Lung (tissue), 12 donors: ENCODE measurements around the gene PC. TPM values are rescaled to one million over a fixed set of nuclear protein-coding genes. Genes with fewer than 3 reads are reported as not detected.

Experiments
- ATAC-seq: fragments of 200-7000 bp; cut with Tn5 transposase; one replicate; pipeline ENCODE4 v1.9.1; 2020; ENCODE audit warnings: moderate number of reproducible peaks; ENCODE audit not compliant: insufficient read depth, low FRiP score
- DNase-seq, 3 donors: peaks; one replicate each; pipeline ENCODE4 v3.0.0-alpha.2; 2013 to 2017
- H3K27ac ChIP-seq, 2 donors: one replicate each; pipeline ENCODE4 v1.5.1; 2013; ENCODE audit warnings: mild to moderate bottlenecking in 2 of 2, moderate library complexity in 2 of 2, control low read depth in 1 of 2, inconsistent platforms in 1 of 2, low read depth in 1 of 2, low read length in 1 of 2
- H3K27me3 ChIP-seq, 3 donors: one replicate each; pipeline ENCODE4 v1.5.1; 2013; ENCODE audit warnings: low read length in 2 of 3; ENCODE audit not compliant: control insufficient read depth in 3 of 3, insufficient read depth in 3 of 3
- H3K36me3 ChIP-seq, 4 donors: one replicate each; pipeline ENCODE4 v1.5.1; 2013; ENCODE audit warnings: low read length in 4 of 4, mild to moderate bottlenecking in 1 of 4, moderate library complexity in 1 of 4; ENCODE audit not compliant: control insufficient read depth in 4 of 4, insufficient read depth in 4 of 4
- H3K4me1 ChIP-seq, 5 donors: one replicate each; pipeline ENCODE4 v1.5.1; 2013; ENCODE audit warnings: low read length in 5 of 5, mild to moderate bottlenecking in 2 of 5, moderate library complexity in 1 of 5; ENCODE audit not compliant: control insufficient read depth in 5 of 5, insufficient read depth in 5 of 5
- H3K4me3 ChIP-seq: one replicate; pipeline ENCODE4 v1.5.1; 2013; ENCODE audit warnings: mild to moderate bottlenecking, control low read depth, moderate library complexity
- H3K9ac ChIP-seq, 2 donors: one replicate each; pipeline ENCODE4 v1.5.1; 2013; ENCODE audit warnings: low read length in 2 of 2, control low read depth in 1 of 2; ENCODE audit not compliant: insufficient read depth in 1 of 2
- H3K9me3 ChIP-seq, 4 donors: one replicate each; pipeline ENCODE4 v1.5.1; 2013; ENCODE audit warnings: low read length in 3 of 4, mild to moderate bottlenecking in 1 of 4, moderate library complexity in 1 of 4; ENCODE audit not compliant: control insufficient read depth in 4 of 4, insufficient read depth in 3 of 4
- WGBS, 2 donors: extraction: QIAGEN DNeasy Blood & Tissue Kit; methylation state at CpG; one replicate each; pipeline ENCODE4 v1.1.7; 2013; 5-methylcytosine and 5-hydroxymethylcytosine counted together
- polyA plus RNA-seq, 2 donors: library from polyadenylated mRNA; stranded (reverse); fragments of 200-250 nt; gene quantifications; one replicate each; pipeline ENCODE4 v1.2.1, GENCODE V29; 2013
- total RNA-seq, 2 donors: library from RNA; depleted of rRNA in 1 of 2; stranded (reverse); fragments of >200 nt in 1 of 2; gene quantifications; one replicate each; pipeline ENCODE4 v1.2.1, GENCODE V29; 2014 to 2021
- TF ChIP-seq, protein P1 (sequence below): IDR thresholded peaks from 2 replicates; pipeline ENCODE4 v1.5.1; 2012; ENCODE audit warnings: mild to moderate bottlenecking; ENCODE audit errors: control extremely low read depth, extremely low read depth
- donor health status: control.
- donor health status: control.
- donor health status: Bipolar disorder and iron deficiency.
- donor health status: healthy.
- donor health status: DM: yes; HTN: yes; CAD: no.

Gene PC
- total and polyA plus RNA-seq, 4 donors: 5.5 to 32.5 (median 12.0) TPM

GRCh38 chr11:66901964-66902390, 56.2 kb downstream of the PC start:
- TF ChIP-seq, protein P1, sequence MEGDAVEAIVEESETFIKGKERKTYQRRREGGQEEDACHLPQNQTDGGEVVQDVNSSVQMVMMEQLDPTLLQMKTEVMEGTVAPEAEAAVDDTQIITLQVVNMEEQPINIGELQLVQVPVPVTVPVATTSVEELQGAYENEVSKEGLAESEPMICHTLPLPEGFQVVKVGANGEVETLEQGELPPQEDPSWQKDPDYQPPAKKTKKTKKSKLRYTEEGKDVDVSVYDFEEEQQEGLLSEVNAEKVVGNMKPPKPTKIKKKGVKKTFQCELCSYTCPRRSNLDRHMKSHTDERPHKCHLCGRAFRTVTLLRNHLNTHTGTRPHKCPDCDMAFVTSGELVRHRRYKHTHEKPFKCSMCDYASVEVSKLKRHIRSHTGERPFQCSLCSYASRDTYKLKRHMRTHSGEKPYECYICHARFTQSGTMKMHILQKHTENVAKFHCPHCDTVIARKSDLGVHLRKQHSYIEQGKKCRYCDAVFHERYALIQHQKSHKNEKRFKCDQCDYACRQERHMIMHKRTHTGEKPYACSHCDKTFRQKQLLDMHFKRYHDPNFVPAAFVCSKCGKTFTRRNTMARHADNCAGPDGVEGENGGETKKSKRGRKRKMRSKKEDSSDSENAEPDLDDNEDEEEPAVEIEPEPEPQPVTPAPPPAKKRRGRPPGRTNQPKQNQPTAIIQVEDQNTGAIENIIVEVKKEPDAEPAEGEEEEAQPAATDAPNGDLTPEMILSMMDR: no peak
- Histone ChIP-seq H3K4me3 (no peak overlapping the region), H3K9ac (no peak overlapping the region), H3K27ac (no peak overlapping the region), H3K36me3 (no peaks in the 10 kb centered on the region), H3K9me3 (no peaks in the 10 kb centered on the region), H3K27me3 (no peaks in the 10 kb centered on the region), H3K4me1 (peaks cover 0 to 10% (median 9%) of the 10 kb centered on the region in 5 donors)
- WGBS, 2 donors: 92 to 94% methylated on average over 7 of the region's 7 CpGs
- ATAC-seq (no peak), DNase-seq (no peak)

DNA sequence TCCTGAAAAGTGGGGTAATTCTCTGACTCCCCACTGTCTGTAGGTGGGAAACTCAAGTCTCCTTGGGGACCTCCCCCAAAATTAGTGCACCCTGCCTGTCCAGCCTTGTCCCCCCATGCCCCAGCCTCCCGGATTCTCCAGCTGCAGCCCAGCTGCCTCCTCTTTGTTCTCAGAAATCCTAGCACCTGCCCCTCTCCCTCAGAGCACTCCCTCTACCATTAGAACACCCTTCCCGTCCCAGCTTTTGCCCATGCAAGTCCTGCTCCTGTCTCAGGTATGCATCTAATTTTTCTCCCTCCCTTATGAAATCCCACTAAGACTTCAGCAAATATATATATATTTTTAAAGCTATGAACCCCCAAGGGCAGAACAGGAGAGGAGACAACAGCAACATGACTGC, 64.0 kb downstream of the PC start:
- no peak overlapping the region for H3K27ac ChIP-seq
- no peak overlapping the region for H3K4me3 ChIP-seq
- no peaks in the 10 kb centered on the region for H3K36me3 ChIP-seq
- ATAC-seq: no peak
- no peak overlapping the region for H3K9ac ChIP-seq
- no peaks in the 10 kb centered on the region for H3K9me3 ChIP-seq
- TF ChIP-seq, protein P1: no peak
- H3K4me1 ChIP-seq: peaks cover 0 to 2% (median 0%) of the 10 kb centered on the region in 5 donors
- H3K27me3 ChIP-seq: no peaks in the 10 kb centered on the region
- 87 to 91% methylated on average over 2 of the region's 2 CpGs for WGBS, 2 donors
- DNase-seq: no peak

GRCh38 chr11:66892911-66893310, 65.3 kb downstream of the PC start:
- no peaks in the 10 kb centered on the region for H3K36me3 ChIP-seq
- ATAC-seq (no peak), DNase-seq (no peak)
- peaks cover 0 to 2% (median 0%) of the 10 kb centered on the region in 5 donors for H3K4me1 ChIP-seq
- TF ChIP-seq, protein P1: no peak
- no peak overlapping the region for H3K27ac ChIP-seq
- H3K27me3 ChIP-seq: no peaks in the 10 kb centered on the region
- no peaks in the 10 kb centered on the region for H3K9me3 ChIP-seq
- H3K4me3 ChIP-seq: no peak overlapping the region
- no peak overlapping the region for H3K9ac ChIP-seq
- WGBS, 2 donors: 64 to 75% methylated on average over 6 of the region's 6 CpGs
